ENCODE measurements around the gene BTBD9. TPM values are rescaled to one million over a fixed set of nuclear protein-coding genes. Genes with fewer than 3 reads are reported as not detected.

BTBD9 gene
- total and polyA plus RNA-seq, 2 of the 13 experiments (the other 11 are each of a cell fraction or from before 2014, with no cell fraction given), result 1.2 to 3.0 TPM

GRCh38 chr6:38404900-38405556 lies 234.7 kb downstream of the BTBD9 start:
- H3K4me1 ChIP-seq (ENCODE audit: insufficient read depth, low read length), result peaks cover 19% of the 10 kb centered on the region
- H3K4me3 ChIP-seq (replicated peaks in 1 of 3; ENCODE audit: insufficient read depth in 1 of 3, low read depth in 2 of 3, low read length in 3 of 3), result no peak overlapping the region
- in situ Hi-C loops (cut with HindIII; ENCODE audit: extremely low pct_ligation_motif_present, low pct_unique_long_range_greater_than_20kb), result no loop called here
- no peak overlapping the region for H3K9ac ChIP-seq (ENCODE audit: insufficient read depth, low read depth, low read length)
- FAIRE-seq, result peak; percentile 67
- no peaks in the 10 kb centered on the region for H3K9me3 ChIP-seq (ENCODE audit: low read length)
- BruUV-seq (replicated peaks), result no TSS peak
- H3K79me2 ChIP-seq (ENCODE audit: insufficient read depth, low read length), result no peaks in the 10 kb centered on the region
- WGBS (ENCODE audit: low lambda C conversion rate), result under 1% methylated on average over 3 of the region's 3 CpGs
- ChIA-PET POLR2A (no interaction called here), CTCF (ENCODE audit: low intra/inter-chr PET ratio, low total read pairs) (no interaction called here)
- H3K27me3 ChIP-seq (ENCODE audit: control insufficient read depth in 1 of 2, insufficient read depth in 2 of 2, low read length in 2 of 2), result no peaks in the 10 kb centered on the region
- peak overlapping the region; percentile 22 for H2AFZ ChIP-seq (ENCODE audit: low read length)
- peak; percentile 83 for DNase-seq (ENCODE audit: low spot score)
- H3K4me2 ChIP-seq (ENCODE audit: low read depth, low read length), result peak overlapping the region; percentile 30
- no peaks in the 10 kb centered on the region for H3K36me3 ChIP-seq (replicated peaks in 1 of 2; ENCODE audit: control insufficient read depth in 1 of 2, insufficient read depth in 2 of 2, low read length in 2 of 2)
- intact Hi-C loops (cut with micrococcal nuclease; ENCODE audit: unreplicated experiment), result no loop called here
- H4K20me1 ChIP-seq (ENCODE audit: insufficient read depth, low read length), result no peaks in the 10 kb centered on the region
- peak overlapping the region; percentile 5 for H3K27ac ChIP-seq (ENCODE audit: extremely low read length, insufficient read depth, low read length)
- peak; percentile 96 for ATAC-seq
- TF ChIP-seq LCORL (IDR thresholded peaks at IDR 0.05), result no peak
- TF ChIP-seq LCORL (CRISPR knock-in tag; IDR thresholded peaks at IDR 0.05), result peak; percentile 74
- peak; percentile 84 for TF ChIP-seq ARID3A (IDR thresholded peaks at IDR 0.05; ENCODE audit: low read depth, low read length)
- 0 out of 2 replicates have a peak, but pooled peaks have one; percentile 28 for TF ChIP-seq ZNF772 (CRISPR knock-in tag; IDR thresholded peaks at IDR 0.05)
- peak; percentile 47; the same call in 1 of the 2 replicates for TF ChIP-seq BCL6 (CRISPR knock-in tag; IDR thresholded peaks at IDR 0.05)
- TF ChIP-seq HMG20A (CRISPR knock-in tag; IDR thresholded peaks at IDR 0.05; ENCODE audit: borderline replicate concordance), result 0 out of 2 replicates have a peak, but pooled peaks have one; percentile 19
- no peak for TF ChIP-seq TSC22D2 (CRISPR knock-in tag; IDR thresholded peaks at IDR 0.05; ENCODE audit: borderline replicate concordance)
- TF ChIP-seq FOXJ3 (CRISPR knock-in tag; IDR thresholded peaks at IDR 0.05; ENCODE audit: borderline replicate concordance), result peak; percentile 23; the same call in 1 of the 2 replicates
- TF ChIP-seq CEBPB (IDR thresholded peaks at IDR 0.05; ENCODE audit: borderline replicate concordance, low read depth, low read length), result peak; percentile 98
- no peak for TF ChIP-seq ARHGAP35 (CRISPR knock-in tag; IDR thresholded peaks at IDR 0.05; ENCODE audit: borderline replicate concordance)
- peak; percentile 44 for TF ChIP-seq ASH2L (IDR thresholded peaks at IDR 0.05; ENCODE audit: insufficient read length, low read depth, low read length)
- TF ChIP-seq FOXK1 (CRISPR knock-in tag; IDR thresholded peaks at IDR 0.05; ENCODE audit: borderline replicate concordance, low read depth), result no peak
- TF ChIP-seq EP300 (IDR thresholded peaks at IDR 0.05; ENCODE audit: low read depth in 2 of 2, low read length in 2 of 2), result peak; percentile 25 to 36; a peak in 2 of 4 replicates
- TF ChIP-seq EP300 (CRISPR knock-in tag; IDR thresholded peaks at IDR 0.05; ENCODE audit: borderline replicate concordance), result no peak
- no peak for TF ChIP-seq HCFC1 (IDR thresholded peaks at IDR 0.05; ENCODE audit: low read depth, low read length)
- 0 out of 2 replicates have a peak, but pooled peaks have one; percentile 34 for TF ChIP-seq KAT8 (CRISPR knock-in tag; IDR thresholded peaks at IDR 0.05)
- TF ChIP-seq PAXIP1 (CRISPR knock-in tag; conservative IDR thresholded peaks at IDR 0.05), result peak; percentile 50
- peak; percentile 42; the same call in 1 of the 2 replicates for TF ChIP-seq SALL1 (CRISPR knock-in tag; IDR thresholded peaks at IDR 0.05)
- TF ChIP-seq SOX13 (IDR thresholded peaks at IDR 0.05), result no peak
- TF ChIP-seq SOX13 (CRISPR knock-in tag; conservative IDR thresholded peaks at IDR 0.05 in 1 of 2, IDR thresholded peaks at IDR 0.05 in 1 of 2), result peak in 1 of 2 experiments; percentile 89; a peak in 2 of 4 replicates
